H4 (cell line): ENCODE measurements around the gene ZNF286A. TPM values are rescaled to one million over a fixed set of nuclear protein-coding genes. Genes with fewer than 3 reads are reported as not detected.

Source experiments
- total RNA-seq: library from RNA; depleted of rRNA; stranded (reverse); fragments of >200 nt; shearing (Covaris generic); gene quantifications from 2 replicates; pipeline ENCODE4 v1.2.3, GENCODE V29; 2014; rRNA removed

ZNF286A gene
- total RNA-seq, 1 experiment from 2014 or later: 26.9 TPM

Other genes with a start within 250 kb of the ZNF286A start
- gene CDRT4, start 232.1 kb upstream of the ZNF286A start, total RNA-seq: 2.4 TPM in 1 of 2 replicates, not detected in the other
- gene TVP23C, start 136.3 kb upstream of the ZNF286A start, total RNA-seq: 3.6 and 5.3 TPM in 2 replicates
- gene FBXW10B, start 80.0 kb upstream of the ZNF286A start, total RNA-seq: 0.79 and 4.6 TPM in 2 replicates
- 193 TPM in 2 replicates for gene TRIM16, start 15.4 kb upstream of the ZNF286A start, total RNA-seq
- not detected in 2 replicates for gene TBC1D26, start 32.5 kb downstream of the ZNF286A start, total RNA-seq
- 29.3 and 32.1 TPM in 2 replicates for gene ADORA2B, start 245.4 kb downstream of the ZNF286A start, total RNA-seq